ENCODE data around the gene HMOX1.

HMOX1 gene

DNA sequence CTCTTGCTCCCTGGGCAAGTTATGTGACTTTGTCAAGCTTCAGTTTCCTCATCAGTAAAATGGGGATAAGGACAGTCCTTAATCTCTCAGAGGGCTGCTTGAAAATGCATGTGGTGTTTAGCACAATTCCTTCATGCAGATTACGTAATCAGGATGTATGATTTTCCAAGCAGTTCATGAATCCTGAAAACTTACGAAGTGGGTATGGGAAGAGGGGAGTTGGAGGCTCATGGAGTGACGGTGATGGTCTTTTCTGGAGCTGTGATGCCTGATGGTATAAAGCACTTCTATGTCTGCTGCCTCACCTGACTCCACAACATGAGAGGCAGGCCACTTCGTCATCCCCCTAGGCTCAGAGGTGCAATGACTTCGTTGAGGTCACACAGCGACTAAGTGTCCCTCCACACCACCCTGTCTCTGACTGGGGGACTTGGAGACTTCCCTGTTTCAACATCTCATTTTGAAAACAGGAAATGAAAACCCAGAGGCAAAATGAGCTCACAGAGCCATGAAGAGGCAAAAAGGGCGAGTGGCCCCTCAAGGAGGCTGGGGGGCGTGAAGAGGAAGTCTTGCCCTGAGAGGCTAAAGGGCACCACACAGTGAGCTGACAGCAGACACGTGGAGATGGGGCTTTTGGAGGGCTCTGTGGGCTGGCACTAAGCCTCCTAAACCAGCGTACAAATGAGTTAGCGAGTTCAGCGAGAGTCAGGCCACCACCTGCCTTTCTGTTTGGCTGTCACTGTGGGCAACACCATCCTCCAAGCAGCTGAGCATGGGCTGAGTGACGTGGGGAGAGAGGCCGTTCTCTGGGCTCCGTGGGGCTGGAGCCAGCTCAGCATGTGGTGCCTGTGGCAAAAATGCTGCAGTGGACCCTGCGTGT, 29.1 kb downstream of the HMOX1 start:
- DNase-seq = no peak

DNA sequence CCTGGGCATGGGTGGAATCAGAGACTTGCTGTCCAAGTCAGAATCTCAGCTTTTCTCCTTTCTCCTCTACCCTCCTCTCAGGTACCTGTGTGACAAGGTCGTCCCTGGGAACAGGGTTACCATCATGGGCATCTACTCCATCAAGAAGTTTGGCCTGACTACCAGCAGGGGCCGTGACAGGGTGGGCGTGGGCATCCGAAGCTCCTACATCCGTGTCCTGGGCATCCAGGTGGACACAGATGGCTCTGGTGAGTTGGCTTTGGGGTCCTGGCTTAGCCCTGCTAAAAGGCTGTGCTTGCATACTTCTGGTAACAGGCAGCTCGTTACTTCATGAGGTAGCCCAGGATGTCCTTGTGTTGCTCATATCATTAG, 29.8 kb downstream of the HMOX1 start:
- DNase-seq = no peak

DNA sequence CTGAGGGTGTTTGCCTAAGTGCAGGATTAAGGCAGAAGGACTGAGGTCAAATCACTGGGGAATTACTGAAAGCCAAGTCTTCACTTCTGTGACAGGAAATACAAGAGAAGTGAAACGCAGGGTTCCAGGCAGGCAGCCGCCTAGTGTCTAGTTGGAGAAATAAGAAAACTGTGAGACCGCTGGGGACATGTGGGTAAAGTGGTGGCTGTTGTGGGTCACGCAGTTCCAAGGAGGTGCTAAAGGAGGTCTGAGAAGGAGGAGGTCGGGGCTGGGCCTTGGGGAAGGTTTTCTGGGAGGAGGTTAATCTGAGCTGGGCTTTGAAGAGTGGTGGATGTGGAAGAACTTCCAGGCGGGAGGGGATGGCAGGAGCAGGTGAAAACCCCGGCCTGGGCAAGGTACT, 30.2 kb downstream of the HMOX1 start:
- no peak for DNase-seq

DNA sequence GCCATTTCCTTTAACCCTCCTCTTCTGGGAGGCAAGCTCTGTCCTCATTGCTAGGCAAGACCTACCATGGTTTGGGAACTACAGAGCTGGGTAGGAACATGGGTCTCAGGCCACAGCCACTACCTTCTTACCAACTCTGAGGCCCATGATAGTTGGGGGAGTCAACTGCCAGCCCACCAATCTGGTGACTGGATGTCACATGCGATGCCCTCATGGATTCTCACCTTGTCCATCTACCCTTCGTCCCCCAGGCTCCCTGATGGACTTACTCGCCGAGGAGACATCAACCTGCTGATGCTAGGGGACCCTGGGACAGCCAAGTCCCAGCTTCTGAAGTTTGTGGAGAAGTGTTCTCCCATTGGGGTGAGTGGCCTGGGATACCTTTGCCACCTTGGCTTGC, 32.7 kb downstream of the HMOX1 start:
- DNase-seq = no peak

DNA sequence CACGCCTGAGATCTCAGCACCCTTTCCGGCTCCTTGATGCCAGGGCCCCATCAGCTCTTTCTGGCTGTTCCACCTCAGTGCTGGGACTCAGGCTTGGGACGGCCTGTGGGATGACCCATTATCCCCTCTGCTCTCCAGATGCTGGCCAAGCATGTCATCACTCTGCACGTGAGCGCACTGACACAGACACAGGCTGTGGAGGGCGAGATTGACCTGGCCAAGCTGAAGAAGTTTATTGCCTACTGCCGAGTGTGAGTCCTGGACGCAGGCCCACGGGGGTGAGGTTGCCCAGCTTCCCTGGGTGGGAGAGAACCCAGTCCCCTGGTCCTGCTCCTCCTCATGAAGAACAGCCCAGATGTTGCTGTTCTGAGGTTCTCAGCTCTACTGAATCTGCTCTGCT, 36.7 kb downstream of the HMOX1 start:
- no peak for DNase-seq

DNA sequence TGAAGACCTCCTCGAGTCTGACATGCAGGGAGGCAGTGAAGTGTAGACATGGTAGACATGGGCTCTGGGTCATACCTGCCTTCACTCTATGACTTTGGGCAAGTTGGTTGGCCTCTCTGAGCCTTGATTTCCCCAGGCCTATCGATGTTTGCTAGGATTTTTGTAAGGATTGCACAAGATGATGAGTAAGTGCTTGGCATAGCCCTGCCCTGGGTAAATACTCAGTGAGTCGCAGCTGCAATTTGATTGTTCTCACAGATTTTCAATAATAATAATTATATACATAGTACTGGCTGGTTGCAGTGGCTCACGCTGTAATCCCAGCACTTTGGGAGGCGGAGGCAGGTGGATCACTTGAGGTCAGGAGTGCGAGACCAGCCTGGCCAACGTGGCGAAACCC, 37.2 kb downstream of the HMOX1 start:
- no peak for DNase-seq

DNA sequence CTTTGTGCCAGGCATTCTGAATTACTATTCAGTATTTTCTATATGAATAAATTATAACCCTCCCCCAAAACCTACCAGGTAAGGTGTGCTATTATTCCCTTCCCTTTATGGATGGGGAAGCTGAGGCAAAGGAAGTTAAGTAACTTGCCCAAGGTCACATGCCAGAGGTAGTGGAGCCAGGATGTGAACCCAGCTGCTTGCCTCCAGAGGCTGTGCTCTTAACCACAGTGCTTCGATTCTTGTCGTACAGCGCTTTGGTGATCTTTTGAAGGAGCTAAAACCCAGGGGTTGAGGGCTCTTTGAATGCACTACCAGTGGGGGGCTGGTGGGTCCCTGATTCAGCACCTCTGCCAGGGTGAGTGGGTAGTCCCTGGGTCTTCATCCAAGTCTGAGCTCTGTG, 37.8 kb downstream of the HMOX1 start:
- no peak for DNase-seq

DNA sequence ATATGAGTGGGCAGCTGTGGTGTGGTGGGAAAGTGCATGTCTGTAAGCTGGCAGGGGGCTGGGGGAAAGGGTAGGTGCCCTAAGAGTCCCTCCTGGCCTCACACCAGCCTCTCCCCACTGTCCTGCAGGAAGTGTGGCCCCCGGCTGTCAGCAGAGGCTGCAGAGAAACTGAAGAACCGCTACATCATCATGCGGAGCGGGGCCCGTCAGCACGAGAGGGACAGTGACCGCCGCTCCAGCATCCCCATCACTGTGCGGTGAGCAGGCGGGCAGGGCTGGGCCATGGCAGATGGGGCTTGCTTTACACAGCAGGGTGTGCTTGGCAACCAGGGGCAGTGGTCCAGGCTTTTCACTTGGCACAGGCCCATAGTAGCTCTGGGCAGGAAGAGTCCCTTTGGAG, 38.9 kb downstream of the HMOX1 start:
- no peak for DNase-seq

DNA sequence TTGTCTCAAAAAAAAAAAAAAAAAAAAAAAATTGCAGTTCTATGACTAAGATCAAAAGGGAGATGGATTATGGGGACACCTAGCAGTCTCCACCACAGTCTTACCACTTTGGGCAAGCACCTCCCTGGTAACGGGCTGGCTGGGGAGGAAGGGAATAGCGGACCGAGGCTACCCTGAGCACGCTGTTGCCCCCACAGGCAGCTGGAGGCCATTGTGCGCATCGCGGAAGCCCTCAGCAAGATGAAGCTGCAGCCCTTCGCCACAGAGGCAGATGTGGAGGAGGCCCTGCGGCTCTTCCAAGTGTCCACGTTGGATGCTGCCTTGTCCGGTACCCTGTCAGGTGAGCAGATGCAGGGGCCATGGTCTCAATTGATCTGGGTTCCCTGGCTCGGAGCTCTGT, 40.2 kb downstream of the HMOX1 start:
- DNase-seq = no peak

DNA sequence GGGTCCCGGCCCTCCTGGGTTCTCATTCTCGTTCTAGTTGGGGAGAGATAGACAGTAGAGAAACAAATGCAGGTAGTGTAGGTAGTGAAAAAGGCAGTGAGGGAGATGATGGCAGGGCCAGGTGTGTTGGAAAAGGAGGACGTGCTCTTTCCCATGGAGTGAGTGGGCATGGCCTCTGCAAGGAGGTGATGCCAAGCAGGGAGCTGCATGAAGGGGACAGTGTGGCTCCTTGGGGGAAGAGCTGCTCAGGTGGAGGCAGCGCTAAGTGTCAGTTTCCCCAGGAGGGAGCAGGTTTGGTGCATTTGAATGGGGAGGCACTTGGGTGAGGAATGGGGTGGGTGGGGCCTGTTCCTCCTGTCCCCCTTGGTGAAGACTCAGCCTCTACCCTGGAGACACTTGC, 41.2 kb downstream of the HMOX1 start:
- DNase-seq = no peak

DNA sequence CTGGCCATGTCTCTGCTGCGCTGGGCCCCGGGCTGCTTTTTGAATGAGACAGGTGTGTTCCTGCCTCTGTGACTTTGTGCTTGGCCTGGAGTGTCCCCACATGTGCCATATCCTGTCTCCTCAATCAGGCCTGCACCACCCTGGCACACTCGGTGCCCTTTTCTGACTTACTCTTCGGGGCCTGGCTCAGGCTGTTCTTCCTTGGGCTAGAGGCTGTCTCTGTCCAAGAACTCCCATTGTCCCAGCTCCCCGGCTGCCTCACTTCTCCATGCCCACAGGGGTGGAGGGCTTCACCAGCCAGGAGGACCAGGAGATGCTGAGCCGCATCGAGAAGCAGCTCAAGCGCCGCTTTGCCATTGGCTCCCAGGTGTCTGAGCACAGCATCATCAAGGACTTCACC, 42.0 kb downstream of the HMOX1 start:
- no peak for DNase-seq

DNA sequence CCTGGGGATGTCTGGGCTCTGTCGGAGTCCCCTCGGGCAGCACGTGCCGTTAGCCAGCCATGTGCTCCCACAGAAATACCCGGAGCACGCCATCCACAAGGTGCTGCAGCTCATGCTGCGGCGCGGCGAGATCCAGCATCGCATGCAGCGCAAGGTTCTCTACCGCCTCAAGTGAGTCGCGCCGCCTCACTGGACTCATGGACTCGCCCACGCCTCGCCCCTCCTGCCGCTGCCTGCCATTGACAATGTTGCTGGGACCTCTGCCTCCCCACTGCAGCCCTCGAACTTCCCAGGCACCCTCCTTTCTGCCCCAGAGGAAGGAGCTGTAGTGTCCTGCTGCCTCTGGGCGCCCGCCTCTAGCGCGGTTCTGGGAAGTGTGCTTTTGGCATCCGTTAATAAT, 43.2 kb downstream of the HMOX1 start:
- DNase-seq = no peak

DNA sequence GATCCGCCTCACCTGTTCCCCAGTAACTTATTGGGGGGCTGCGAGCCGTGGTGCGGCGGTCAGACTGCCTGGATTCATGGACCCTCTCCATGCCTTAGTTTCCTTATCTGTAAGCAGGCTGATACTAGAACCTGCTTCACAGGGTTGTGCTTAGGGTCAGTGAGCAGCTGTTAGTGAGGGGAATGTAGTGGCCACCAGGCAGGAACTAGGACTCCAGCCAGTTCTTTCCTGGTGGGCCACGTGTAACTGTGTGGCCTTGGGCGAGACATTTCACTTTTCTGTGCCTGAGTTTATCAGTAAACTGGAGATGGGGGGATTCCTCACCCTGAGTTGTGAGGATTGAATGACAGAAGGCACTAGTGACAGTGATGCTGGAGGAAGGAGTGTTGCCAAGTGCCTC, 43.9 kb downstream of the HMOX1 start:
- DNase-seq = no peak

DNA sequence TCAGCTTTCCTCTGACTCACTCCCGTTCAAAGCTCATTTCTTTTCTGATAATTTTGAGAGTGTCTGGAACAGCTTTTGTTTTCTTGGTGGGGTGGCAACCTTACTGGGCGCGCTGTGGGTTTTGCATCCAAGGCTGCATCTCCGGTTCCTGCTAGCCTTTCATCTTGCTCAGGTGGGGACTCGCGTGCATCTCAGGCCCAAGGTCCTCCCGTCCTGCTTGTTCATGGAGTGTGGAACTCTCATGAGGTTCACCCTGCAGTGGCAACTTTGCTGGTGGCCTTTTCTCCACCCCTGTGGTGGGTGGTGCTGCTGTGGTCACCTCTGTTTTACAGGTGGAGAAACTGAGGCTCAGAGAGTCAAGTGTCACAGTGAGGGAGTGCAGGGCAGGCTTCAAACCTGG, 44.6 kb downstream of the HMOX1 start:
- no peak for DNase-seq

DNA sequence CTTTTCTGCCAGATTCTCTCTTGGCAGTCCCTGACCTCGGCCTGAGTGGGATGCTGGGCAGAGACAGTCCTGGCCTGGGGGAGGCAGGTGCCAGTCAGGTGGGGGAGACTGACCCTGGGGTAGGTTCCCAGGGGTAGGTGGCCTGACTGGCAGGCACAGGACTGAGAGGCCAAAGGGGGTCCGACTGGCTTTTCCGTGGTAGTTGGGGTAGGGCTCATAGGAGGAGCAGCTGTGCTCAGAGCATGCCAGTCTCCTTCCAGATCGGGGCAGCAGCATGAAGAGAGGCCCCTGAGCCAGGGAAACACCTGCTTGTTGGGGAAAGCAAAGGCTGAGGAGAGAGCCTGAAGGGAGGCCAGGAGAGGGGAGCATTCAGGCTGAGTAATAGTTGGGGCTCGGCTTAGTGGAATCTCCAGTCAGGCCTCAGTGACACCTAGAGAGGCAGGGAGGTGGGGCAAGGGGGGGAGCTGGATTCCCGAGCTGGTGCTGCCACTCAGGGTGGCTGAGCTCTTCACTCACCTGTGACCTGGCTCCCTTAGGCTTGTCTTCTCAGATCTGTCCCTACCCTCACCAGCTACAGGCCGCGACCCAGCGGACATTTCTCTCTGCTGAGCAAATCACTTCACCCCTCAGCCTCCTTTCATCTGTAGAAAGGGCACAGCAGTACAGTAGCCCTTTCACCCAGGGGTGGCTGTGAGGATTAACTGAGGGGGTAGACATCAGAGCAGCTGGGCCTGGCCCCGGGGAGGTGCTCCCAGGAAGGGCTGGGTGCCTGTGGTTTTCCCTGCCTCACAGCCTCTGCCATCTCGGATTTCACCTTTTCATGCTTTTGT, 45.3 kb downstream of the HMOX1 start:
- DNase-seq = no peak

DNA sequence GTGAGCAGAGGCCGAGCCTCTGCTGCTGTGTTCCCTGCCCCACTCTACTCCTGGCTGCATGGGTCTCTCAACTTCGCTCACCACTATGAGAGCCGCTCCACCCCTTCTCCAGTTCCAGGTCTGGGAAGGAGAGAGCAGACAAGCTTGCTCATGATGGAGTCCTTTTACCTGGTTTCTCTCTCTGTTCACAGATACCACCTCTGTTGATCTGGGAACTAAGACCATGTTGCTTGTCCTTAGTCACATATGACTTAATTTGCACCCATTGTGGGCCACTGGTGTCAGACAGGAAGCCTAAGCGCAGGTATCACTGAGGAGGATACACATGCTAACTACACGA, 45.9 kb downstream of the HMOX1 start:
- DNase-seq = peak; percentile 11

DNA sequence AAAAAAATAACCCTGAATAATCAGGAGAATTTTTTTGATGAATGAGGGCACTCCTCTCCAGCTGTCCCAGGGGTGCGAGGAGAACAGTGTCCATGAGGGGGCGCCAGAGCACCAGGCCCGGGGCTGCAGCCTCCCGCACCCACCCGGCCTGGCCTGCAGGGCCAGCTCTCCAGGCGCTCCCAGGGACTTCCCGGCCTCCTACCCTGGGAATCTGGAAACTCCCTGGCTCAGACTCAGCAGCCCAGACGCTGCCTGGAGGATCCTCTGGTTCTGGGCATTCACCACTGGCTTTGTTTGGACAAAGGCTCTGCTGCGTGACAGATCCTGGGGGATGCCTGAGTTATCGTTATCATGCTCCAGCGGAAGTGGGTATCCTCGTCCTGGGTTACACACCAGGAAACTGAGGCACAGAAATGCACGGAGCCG, 50.0 kb downstream of the HMOX1 start:
- peak; percentile 70 for DNase-seq

DNA sequence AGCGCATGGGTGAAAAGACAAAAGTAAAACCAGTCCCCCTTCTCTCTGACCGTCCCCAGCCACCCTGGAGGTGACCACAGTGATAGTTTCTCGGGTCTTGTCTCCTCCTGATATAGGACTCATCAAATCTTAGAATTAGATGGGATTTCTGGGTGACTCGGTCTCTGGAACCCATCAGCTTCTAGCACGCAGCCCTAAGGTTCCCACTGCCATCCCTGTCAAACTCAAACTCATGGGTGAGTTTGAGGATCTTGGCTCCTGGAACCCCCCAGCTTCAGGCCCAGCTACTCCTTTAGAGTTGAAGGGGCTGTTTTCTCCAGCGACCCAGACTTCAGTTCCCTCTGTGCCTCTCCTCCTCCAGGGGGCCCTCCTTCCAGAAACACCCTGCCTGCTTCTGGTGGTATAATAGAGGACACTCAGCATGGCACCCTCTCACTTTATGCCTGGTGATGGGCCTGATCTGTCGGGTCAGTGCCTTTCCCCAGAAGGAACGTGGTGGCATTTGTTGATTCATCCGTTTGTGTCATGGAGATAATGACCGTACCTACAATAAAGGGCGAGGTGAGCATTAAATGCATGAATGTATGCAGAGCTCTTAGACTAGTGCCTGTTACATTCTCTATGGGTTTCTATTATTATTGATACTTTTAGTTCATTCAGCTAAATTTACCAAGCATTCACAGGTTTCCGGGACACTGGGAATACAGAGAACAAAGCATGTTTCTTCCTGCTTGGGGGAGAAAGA, 50.8 kb downstream of the HMOX1 start:
- no peak for DNase-seq

DNA sequence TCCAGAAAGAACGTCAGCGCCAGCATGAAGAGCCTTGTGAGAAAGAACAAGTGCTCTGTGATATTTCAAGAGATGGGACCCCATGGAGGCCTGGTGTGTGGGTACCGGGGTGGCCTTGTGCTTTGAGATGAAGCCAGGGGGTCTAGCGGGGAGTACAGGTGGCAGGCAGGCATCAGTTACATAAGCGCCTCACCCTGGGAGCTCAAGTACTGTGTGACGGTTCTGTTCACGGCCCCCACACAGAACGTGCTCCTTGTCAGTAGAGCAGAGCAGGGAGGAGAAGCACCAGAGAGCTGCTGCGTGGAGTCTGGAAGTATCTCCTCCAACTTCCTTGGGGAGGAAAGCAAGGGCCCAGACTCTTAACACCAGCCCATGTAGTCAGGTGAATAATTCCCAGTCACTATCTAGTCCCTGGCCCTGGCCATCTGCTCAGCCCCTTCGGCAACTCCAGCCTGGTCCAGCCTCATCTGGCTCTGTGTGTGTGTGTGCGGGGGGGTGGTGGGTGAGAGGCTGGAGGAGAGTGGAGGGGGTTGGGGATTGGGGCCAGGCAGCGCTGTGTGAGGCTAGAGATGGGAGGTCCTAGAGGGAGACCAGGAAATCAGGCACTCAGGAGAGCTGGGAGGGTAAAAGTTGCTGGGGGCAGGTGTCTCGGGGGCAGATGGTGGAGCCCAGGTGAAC, 51.5 kb downstream of the HMOX1 start:
- DNase-seq = no peak

DNA sequence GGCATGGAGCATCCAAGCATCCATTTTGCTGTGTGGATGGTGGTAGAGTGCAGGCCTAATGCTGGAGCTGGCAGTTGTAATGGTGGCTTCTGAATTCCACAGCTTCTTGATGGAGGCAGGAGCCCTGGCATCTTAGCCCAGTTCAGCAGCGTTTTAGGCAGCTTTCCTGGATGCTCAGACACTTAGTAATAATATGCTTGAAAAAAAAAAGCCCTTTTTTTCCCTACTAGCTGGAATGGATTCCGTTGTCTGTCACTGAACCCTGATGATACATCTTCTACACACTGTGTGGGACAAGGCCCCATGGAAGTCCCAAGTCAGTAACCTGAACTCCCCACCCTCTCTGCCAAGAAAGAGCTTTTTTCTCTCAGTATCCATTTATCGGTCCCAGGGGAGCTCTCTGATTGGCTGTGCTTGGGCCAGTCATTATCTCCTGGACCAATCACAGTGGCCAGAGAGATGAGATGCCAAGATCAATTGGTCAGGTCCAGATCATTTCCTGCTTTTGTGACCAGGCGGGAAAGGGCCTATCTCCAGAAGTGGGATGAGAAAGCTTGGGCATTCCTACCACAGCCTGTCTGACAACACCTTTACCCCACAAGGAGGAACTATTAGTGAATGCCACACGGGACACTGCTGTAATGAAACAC, 53.3 kb downstream of the HMOX1 start:
- DNase-seq = no peak

DNA sequence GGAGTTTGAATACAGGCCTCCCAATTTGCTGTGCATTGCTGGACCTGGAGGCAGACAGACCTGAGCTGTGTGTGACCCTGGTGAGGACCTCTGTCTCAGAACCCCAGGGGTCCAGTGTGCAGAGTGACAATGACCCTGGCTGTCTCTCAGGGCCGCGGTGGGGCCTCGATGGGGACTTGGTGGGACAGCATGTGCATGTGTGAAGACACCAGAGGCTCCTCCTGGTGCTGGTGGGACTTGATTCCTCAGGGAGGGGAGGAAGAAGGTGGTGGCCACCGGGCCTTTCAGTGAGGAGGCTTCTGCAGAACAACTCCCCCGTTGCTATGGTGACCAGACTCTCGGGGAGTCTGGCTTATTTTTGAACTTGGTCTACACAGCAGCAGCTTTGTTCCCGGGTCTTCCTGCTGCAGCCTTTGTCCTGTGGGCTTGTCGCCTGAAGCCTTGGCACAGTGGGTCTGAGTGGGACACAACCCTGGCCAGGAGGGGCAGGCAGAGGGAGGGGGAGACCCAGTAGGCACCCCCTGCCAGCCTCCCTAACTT, 54.4 kb downstream of the HMOX1 start:
- DNase-seq = no peak

DNA sequence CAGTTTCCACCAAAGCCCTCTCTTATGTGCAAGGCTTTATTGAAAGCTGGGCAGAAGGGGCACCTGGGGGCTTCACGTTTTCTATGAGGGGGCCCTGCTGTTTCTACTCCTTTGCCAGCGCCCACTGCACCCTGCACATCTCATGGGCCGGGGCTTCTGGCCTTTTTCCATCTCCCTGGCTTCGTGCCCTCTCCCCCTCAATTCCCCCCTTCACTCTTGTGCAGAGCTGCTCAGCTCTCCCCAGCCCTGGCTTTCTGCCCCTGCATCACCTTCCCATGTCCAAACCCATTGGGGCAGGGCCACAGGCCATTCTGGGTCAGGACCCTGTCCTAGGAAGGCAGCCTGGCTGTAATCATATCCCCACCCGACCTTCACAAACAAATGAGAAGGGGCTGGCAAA, 55.5 kb downstream of the HMOX1 start:
- no peak for DNase-seq
